Breast epithelium (tissue), 3 donors: ENCODE measurements around the gene WDR18.

ENCODE experiments used
- CTCF ChIP-seq, 3 donors: fragments of 450-650 bp; IDR thresholded peaks; one replicate each; pipeline ENCODE4 v1.5.1; 2016 to 2017; ENCODE audit warnings: antibody characterized with exemption in 3 of 3, mild to moderate bottlenecking in 3 of 3, moderate library complexity in 3 of 3
- POLR2A ChIP-seq: fragments of 450-650 bp; IDR thresholded peaks from one replicate; pipeline ENCODE4 v1.6.1; 2016; ENCODE audit warnings: antibody characterized with exemption, mild to moderate bottlenecking, moderate library complexity

- TF ChIP-seq POLR2A (no peak), CTCF (IDR thresholded peaks at IDR 0.05) (no peak)
Measured at GRCh38 chr19:1003283-1003682, 19.1 kb downstream of the WDR18 start.
